Measurements from ENCODE around the gene NTSR2. TPM values are rescaled to one million over a fixed set of nuclear protein-coding genes. Genes with fewer than 3 reads are reported as not detected.

The NTSR2 gene
- total and polyA plus RNA-seq, 10 of the 15 experiments (the other 5 are each of a cell fraction or from before 2014, with no cell fraction given), result not detected

DNA sequence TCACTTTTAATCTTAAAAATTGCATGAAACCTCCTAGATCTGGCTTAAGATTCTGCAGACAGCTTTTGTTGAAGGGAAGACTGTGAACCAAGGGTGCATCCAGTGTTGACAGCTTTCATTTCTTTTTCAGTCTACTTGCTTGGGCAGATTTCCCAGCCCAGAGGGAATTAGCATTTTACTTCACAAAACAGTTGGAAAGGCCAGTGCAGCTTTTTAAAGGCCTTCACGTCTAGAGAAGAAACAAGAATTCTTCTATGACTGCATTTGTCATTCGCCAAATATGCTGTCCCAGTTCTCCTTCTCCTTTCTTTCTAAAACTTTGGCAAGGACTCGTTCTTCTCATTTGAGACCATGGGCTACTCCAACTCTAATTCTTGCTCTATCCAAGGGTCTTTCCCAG lies 17.4 kb downstream of the NTSR2 start:
- Histone ChIP-seq H3K9me3 (replicated peaks; ENCODE audit: control insufficient read depth, insufficient read depth, low read length) (no peaks in the 10 kb centered on the region; the same call in 2 of the 3 replicates), H3K9ac (ENCODE audit: control insufficient read depth, insufficient read depth, low read length) (no peak overlapping the region), H4K20me1 (ENCODE audit: control insufficient read depth, insufficient read depth) (no peaks in the 10 kb centered on the region), H3K4me3 (no peak overlapping the region), H3K27me3 (replicated peaks in 1 of 2; ENCODE audit: control insufficient read depth in 2 of 2, insufficient read depth in 2 of 2, low read length in 1 of 2) (no peaks in the 10 kb centered on the region; a peak in 2 of 4 replicates), H3K79me2 (ENCODE audit: control insufficient read depth, insufficient read depth, low read length) (no peaks in the 10 kb centered on the region), H3K27ac (ENCODE audit: control insufficient read depth, insufficient read depth) (no peak overlapping the region), H3K4me1 (ENCODE audit: control insufficient read depth, insufficient read depth, low read length) (no peaks in the 10 kb centered on the region), H2AFZ (ENCODE audit: control insufficient read depth, low read depth, low read length) (no peak overlapping the region), H3K4me2 (ENCODE audit: control insufficient read depth, insufficient read depth) (no peak overlapping the region), H3K36me3 (ENCODE audit: control insufficient read depth in 2 of 2, insufficient read depth in 2 of 2, low read length in 1 of 2) (no peaks in the 10 kb centered on the region)
- TF ChIP-seq CBX5 (IDR thresholded peaks at IDR 0.05; ENCODE audit: low read depth) (no peak), IKZF2 (IDR thresholded peaks at IDR 0.05) (no peak), BHLHE40 (IDR thresholded peaks at IDR 0.05; ENCODE audit: borderline replicate concordance in 1 of 2, low read depth in 2 of 2, low read length in 1 of 2) (no peak), TCF3 (IDR thresholded peaks at IDR 0.05; ENCODE audit: borderline replicate concordance, insufficient read depth, low read depth, low read length) (no peak), BACH1 (IDR thresholded peaks at IDR 0.05; ENCODE audit: borderline replicate concordance) (no peak), ZSCAN29 (IDR thresholded peaks at IDR 0.05) (no peak), HCFC1 (IDR thresholded peaks at IDR 0.05; ENCODE audit: low read length) (no peak)
- TF ChIP-seq, protein P1, sequence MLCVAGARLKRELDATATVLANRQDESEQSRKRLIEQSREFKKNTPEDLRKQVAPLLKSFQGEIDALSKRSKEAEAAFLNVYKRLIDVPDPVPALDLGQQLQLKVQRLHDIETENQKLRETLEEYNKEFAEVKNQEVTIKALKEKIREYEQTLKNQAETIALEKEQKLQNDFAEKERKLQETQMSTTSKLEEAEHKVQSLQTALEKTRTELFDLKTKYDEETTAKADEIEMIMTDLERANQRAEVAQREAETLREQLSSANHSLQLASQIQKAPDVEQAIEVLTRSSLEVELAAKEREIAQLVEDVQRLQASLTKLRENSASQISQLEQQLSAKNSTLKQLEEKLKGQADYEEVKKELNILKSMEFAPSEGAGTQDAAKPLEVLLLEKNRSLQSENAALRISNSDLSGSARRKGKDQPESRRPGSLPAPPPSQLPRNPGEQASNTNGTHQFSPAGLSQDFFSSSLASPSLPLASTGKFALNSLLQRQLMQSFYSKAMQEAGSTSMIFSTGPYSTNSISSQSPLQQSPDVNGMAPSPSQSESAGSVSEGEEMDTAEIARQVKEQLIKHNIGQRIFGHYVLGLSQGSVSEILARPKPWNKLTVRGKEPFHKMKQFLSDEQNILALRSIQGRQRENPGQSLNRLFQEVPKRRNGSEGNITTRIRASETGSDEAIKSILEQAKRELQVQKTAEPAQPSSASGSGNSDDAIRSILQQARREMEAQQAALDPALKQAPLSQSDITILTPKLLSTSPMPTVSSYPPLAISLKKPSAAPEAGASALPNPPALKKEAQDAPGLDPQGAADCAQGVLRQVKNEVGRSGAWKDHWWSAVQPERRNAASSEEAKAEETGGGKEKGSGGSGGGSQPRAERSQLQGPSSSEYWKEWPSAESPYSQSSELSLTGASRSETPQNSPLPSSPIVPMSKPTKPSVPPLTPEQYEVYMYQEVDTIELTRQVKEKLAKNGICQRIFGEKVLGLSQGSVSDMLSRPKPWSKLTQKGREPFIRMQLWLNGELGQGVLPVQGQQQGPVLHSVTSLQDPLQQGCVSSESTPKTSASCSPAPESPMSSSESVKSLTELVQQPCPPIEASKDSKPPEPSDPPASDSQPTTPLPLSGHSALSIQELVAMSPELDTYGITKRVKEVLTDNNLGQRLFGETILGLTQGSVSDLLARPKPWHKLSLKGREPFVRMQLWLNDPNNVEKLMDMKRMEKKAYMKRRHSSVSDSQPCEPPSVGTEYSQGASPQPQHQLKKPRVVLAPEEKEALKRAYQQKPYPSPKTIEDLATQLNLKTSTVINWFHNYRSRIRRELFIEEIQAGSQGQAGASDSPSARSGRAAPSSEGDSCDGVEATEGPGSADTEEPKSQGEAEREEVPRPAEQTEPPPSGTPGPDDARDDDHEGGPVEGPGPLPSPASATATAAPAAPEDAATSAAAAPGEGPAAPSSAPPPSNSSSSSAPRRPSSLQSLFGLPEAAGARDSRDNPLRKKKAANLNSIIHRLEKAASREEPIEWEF (IDR thresholded peaks at IDR 0.05; ENCODE audit: insufficient replicate concordance, low read depth, low read length), result no peak
- TF ChIP-seq, protein P2, sequence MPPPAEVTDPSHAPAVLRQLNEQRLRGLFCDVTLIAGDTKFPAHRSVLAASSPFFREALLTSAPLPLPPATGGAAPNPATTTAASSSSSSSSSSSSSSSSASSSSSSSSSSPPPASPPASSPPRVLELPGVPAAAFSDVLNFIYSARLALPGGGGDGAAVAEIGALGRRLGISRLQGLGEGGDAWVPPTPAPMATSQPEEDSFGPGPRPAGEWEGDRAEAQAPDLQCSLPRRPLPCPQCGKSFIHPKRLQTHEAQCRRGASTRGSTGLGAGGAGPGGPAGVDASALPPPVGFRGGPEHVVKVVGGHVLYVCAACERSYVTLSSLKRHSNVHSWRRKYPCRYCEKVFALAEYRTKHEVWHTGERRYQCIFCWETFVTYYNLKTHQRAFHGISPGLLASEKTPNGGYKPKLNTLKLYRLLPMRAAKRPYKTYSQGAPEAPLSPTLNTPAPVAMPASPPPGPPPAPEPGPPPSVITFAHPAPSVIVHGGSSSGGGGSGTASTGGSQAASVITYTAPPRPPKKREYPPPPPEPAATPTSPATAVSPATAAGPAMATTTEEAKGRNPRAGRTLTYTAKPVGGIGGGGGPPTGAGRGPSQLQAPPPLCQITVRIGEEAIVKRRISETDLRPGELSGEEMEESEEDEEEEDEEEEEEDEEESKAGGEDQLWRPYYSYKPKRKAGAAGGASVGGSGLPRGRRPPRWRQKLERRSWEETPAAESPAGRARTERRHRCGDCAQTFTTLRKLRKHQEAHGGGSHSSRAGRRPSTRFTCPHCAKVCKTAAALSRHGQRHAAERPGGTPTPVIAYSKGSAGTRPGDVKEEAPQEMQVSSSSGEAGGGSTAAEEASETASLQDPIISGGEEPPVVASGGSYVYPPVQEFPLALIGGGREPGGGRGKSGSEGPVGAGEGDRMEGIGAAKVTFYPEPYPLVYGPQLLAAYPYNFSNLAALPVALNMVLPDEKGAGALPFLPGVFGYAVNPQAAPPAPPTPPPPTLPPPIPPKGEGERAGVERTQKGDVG (CRISPR knock-in tag; IDR thresholded peaks at IDR 0.05), result no peak
- ChIA-PET POLR2A (no interaction called here), CTCF (interaction anchor here (0.6 to 1.0 kb wide), 3 partner anchors 23 to 35 kb away, joined by 3 to 4 read pairs (median 3); no protein-coding TSS in a partner anchor), RAD21 (ENCODE audit: unreplicated experiment) (no interaction called here), SMC1A (ENCODE audit: uncharacterized antibody, unreplicated experiment) (no interaction called here)
- FAIRE-seq (no peak), DNase-seq (ENCODE audit: low read depth, low spot score) (no peak), ATAC-seq (no peak)
- in situ Hi-C loops (cut with MboI) (no loop called here), intact Hi-C loops (cut with micrococcal nuclease; ENCODE audit: unreplicated experiment) (no loop called here)
- 12% methylated on average over 3 of the region's 3 CpGs for WGBS (ENCODE audit: insufficient coverage, insufficient replicate concordance, low lambda C conversion rate, missing lambda C conversion rate)
- no TSS peak for BruUV-seq (replicated peaks)
